ENCODE measurements around the gene PARP14. TPM values are rescaled to one million over a fixed set of nuclear protein-coding genes. Genes with fewer than 3 reads are reported as not detected.

The PARP14 gene
- total RNA-seq, 1 experiment from 2014 or later, result 17.4 TPM

GRCh38 chr3:122739172-122739571 lies 58.5 kb downstream of the PARP14 start:
- Mint-ChIP-seq H3K4me1 (peaks cover 17% of the 10 kb centered on the region in 2 experiments), H3K4me3 (no peak overlapping the region), H3K9me3 (peaks cover under 1 to 5% of the 10 kb centered on the region in 2 experiments; a peak in 3 of 5 replicates), H3K27me3 (ENCODE audit: low read depth) (no peaks in the 10 kb centered on the region; the same call in 1 of the 2 replicates), H3K36me3 (ENCODE audit: insufficient read depth in 1 of 3, low read depth in 3 of 3) (peaks cover 12 to 28% (median 28%) of the 10 kb centered on the region in 3 experiments), H3K27ac (peak overlapping the region in 1 of 3 experiments; percentile 92; a peak in 2 of 7 replicates)
- H4K20me1 ChIP-seq (ENCODE audit: control insufficient read depth, insufficient read depth, insufficient read length), result no peaks in the 10 kb centered on the region
- H3K9ac ChIP-seq (ENCODE audit: extremely low read depth, insufficient read length, low read length), result no peak overlapping the region
- H3K27ac ChIP-seq (ENCODE audit: insufficient read length, low read depth, low read length), result no peak overlapping the region
- H3K4me1 ChIP-seq (ENCODE audit: insufficient read depth, low read length), result 0 out of 2 replicates have a peak, but pooled peaks cover 3% of the 10 kb centered on the region
- H3K9me3 ChIP-seq (ENCODE audit: control insufficient read depth, low read depth, low read length), result no peaks in the 10 kb centered on the region
- H4K8ac ChIP-seq (replicated peaks; ENCODE audit: insufficient read length, low read depth, low read length), result no peak overlapping the region
- H2BK15ac ChIP-seq (ENCODE audit: low read depth, low read length), result no peak overlapping the region
- no peak for DNase-seq
- no peaks in the 10 kb centered on the region for H3K23me2 ChIP-seq (ENCODE audit: insufficient read length, low read depth, low read length, poor library complexity, severe bottlenecking)
- H3K14ac ChIP-seq (ENCODE audit: insufficient read depth, low read length), result no peak overlapping the region
- H4K5ac ChIP-seq (ENCODE audit: insufficient read length, low read depth, low read length), result no peak overlapping the region
- H3K56ac ChIP-seq (ENCODE audit: insufficient read length, low read depth, low read length), result no peak overlapping the region
- no peak overlapping the region for H3K18ac ChIP-seq (ENCODE audit: insufficient read length, low read depth, low read length)
- H3T11ph ChIP-seq (ENCODE audit: low read length), result no peak overlapping the region
- H3K79me2 ChIP-seq (ENCODE audit: insufficient read depth, low read length), result no peaks in the 10 kb centered on the region
- H3K4me2 ChIP-seq (ENCODE audit: insufficient read depth, insufficient read length, low read length), result no peak overlapping the region
- no peak overlapping the region for H3K23ac ChIP-seq (ENCODE audit: insufficient read length, low read depth, low read length)
- no CpG with 5 or more reads among the region's 3 CpGs for WGBS (ENCODE audit: extremely low coverage, insufficient read length, low lambda C conversion rate)
- no peaks in the 10 kb centered on the region for H3K27me3 ChIP-seq (ENCODE audit: insufficient read depth, low read length)
- no peaks in the 10 kb centered on the region for H3K79me1 ChIP-seq (ENCODE audit: insufficient read depth, low read depth, low read length, poor library complexity, severe bottlenecking)
- no peak overlapping the region for H2BK20ac ChIP-seq (ENCODE audit: low read depth, low read length, poor library complexity, severe bottlenecking)
- H2BK120ac ChIP-seq (ENCODE audit: low read depth, low read length, poor library complexity, severe bottlenecking), result no peak overlapping the region
- no peak overlapping the region for H4K91ac ChIP-seq (ENCODE audit: insufficient read length, low read depth, low read length)
- H2BK12ac ChIP-seq (ENCODE audit: insufficient read length, low read depth, low read length), result no peak overlapping the region
- H2AK5ac ChIP-seq (ENCODE audit: insufficient read length, low read length), result no peak overlapping the region
- no peak overlapping the region for H2AFZ ChIP-seq (ENCODE audit: low read length)
- no peak overlapping the region for H3K4ac ChIP-seq (ENCODE audit: low read depth, low read length)
- no peak for TF ChIP-seq CTCF (conservative IDR thresholded peaks at IDR 0.05)
- H2BK5ac ChIP-seq (ENCODE audit: insufficient read length, low read length), result no peak overlapping the region
